Activated naive CD4-positive, alpha-beta T cell treated with anti-CD3 and anti-CD28 coated beads, Interleukin-2, amount 50 U/mL, for 72 hours (primary cell): Measurements from ENCODE around the gene PFDN4. TPM values are rescaled to one million over a fixed set of nuclear protein-coding genes. Genes with fewer than 3 reads are reported as not detected.

Experiments
- ATAC-seq, 2 donors: fragments of 150-1000 bp; cut with Tn5 transposase; 2 replicates each; pipeline ENCODE4 v1.10.0; 2021; ENCODE audit warnings: mild to moderate bottlenecking in 2 of 2, moderate library complexity in 2 of 2
- DNase-seq, 2 donors: peaks; one replicate each; pipeline ENCODE4 v3.0.0; 2021 to 2022; ENCODE audit warnings: low spot score in 2 of 2
- H3K27ac Mint-ChIP-seq, 2 donors: one replicate each; pipeline ENCODE4 v1.8.0; 2022; ENCODE audit warnings: mild to moderate bottlenecking in 2 of 2, mixed read lengths in 2 of 2
- H3K36me3 Mint-ChIP-seq, 2 donors: one replicate each; pipeline ENCODE4 v1.8.0; 2022; ENCODE audit warnings: mixed read lengths in 2 of 2
- H3K9me3 Mint-ChIP-seq, 2 donors: one replicate each; pipeline ENCODE4 v1.8.0; 2022; ENCODE audit warnings: mixed read lengths in 2 of 2
- total RNA-seq, 2 donors: library from RNA; stranded (reverse); gene quantifications; one replicate each; pipeline ENCODE4 v1.2.3, GENCODE V29; 2022

Gene PFDN4
- total RNA-seq, 2 donors from 2014 or later: 52.0 to 62.1 TPM

GRCh38 chr20:54194724-54195438 is 13.0 kb upstream of the PFDN4 start:
- ATAC-seq: peak in 1 of 2 donors; percentile 43
- Mint-ChIP-seq H3K27ac (no peak overlapping the region), H3K36me3 (no peaks in the 10 kb centered on the region), H3K9me3 (no peaks in the 10 kb centered on the region)
- no peak for DNase-seq

DNA sequence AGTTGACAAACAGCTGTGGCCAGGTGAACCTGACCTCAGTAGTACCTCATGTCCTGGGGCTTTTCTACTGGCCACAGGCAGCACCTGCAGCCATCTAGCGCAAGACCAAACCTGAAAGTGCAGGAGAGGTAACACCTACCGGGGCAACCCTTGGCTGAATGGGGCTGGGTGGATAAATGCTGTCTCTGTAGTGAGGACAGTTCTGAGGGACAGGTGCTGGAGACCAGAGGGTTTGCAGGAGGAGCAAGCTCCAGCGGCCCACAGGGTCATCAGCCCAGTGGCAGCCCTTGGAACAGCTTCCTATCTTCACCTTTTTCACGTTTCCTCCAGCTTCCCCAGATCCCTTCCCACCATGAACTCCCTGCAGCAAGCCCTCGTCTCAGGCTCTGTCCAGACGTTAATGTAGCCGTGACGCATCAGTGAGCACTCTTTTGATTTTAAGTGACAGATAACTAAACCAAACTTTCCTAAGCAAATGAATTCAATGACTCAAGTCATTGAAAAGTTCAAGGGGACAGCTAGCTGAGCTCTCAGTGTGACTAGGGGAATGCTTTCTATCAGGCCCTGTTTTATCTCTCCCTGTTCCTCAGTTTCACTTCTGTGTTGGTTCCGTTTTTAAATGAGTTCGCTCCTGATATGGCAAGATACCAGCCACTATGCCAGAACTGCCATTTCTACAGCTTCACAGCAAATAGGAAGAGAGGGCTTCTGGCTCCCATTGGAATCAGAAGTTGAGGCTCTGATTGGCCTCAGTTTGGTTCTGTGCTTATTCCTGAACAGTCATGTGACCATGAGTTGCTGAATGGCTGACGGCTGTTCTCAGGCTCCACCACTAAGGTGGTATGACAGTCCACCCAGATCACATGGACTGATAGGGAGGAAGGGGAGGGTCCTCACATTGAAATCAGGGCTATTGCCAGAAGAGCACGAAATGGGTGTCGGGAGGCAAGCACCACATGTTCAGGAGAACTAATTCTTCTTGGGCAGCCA is 12.1 kb upstream of the PFDN4 start:
- ATAC-seq (no peak), DNase-seq (no peak)
- no peaks in the 10 kb centered on the region for H3K36me3 Mint-ChIP-seq
- no peak overlapping the region for H3K27ac Mint-ChIP-seq
- H3K9me3 Mint-ChIP-seq: no peaks in the 10 kb centered on the region

DNA sequence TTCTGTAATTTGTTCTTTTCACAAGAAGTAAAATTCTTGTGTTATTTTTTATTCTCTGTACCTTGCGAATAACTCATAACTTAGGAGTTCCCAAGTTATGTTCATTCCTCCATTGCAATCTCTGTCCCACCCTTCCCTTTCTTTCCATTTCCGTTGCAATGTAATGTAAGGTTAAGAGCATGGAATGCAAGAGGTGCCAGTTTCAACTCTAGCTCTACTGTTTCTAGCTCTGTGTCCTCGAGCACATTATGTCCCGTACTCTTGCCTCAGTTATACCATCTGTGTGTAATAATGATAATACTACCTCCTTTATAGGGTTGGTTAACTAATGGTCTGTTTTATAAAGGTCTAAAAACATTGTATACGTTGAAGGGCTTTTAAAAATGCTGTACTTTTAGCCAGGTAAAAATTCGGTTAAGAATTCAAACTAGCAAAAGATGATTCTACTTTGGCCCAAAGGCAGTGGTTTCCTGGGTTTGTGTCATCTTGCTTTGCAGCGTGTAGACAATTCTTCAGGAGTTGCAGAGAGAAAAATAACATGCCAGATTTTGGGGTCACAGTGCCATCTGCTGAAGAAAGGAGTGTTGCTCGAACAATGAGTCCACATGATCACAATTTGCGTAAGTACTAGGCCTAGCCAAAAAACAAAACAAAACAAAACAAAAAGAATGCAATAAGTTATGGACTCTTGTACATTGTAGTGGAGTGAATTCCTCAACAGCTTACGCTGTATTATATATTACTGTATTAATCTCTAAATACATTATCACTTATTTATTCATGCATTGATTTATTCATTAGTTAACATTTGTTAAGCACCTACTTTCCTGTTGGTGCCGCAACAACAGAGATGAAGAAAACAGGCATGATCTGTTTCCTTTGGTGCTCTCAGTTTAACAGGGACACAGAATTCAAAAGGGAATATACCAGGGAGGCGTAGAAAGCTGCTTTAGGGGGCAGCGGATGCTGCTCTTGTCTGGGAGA is 10.0 kb upstream of the PFDN4 start:
- ATAC-seq (no peak), DNase-seq (no peak)
- H3K36me3 Mint-ChIP-seq: no peaks in the 10 kb centered on the region
- H3K9me3 Mint-ChIP-seq: no peaks in the 10 kb centered on the region
- H3K27ac Mint-ChIP-seq: no peak overlapping the region

- DNase-seq (no peak), ATAC-seq (no peak)
- Mint-ChIP-seq H3K9me3 (no peaks in the 10 kb centered on the region), H3K36me3 (no peaks in the 10 kb centered on the region), H3K27ac (no peak overlapping the region)
Measured at GRCh38 chr20:54199283-54199682, 8.6 kb upstream of the PFDN4 start.

GRCh38 chr20:54199721-54200176 is 8.1 kb upstream of the PFDN4 start:
- H3K36me3 Mint-ChIP-seq: no peaks in the 10 kb centered on the region
- H3K9me3 Mint-ChIP-seq: no peaks in the 10 kb centered on the region
- no peak overlapping the region for H3K27ac Mint-ChIP-seq
- DNase-seq: peak in 1 of 2 donors; percentile 74
- peak; percentile 46 to 60 for ATAC-seq

- DNase-seq (no peak), ATAC-seq (no peak)
- no peaks in the 10 kb centered on the region for H3K9me3 Mint-ChIP-seq
- no peak overlapping the region for H3K27ac Mint-ChIP-seq
- H3K36me3 Mint-ChIP-seq: no peaks in the 10 kb centered on the region
Measured at GRCh38 chr20:54200487-54201267, 7.2 kb upstream of the PFDN4 start.

DNA sequence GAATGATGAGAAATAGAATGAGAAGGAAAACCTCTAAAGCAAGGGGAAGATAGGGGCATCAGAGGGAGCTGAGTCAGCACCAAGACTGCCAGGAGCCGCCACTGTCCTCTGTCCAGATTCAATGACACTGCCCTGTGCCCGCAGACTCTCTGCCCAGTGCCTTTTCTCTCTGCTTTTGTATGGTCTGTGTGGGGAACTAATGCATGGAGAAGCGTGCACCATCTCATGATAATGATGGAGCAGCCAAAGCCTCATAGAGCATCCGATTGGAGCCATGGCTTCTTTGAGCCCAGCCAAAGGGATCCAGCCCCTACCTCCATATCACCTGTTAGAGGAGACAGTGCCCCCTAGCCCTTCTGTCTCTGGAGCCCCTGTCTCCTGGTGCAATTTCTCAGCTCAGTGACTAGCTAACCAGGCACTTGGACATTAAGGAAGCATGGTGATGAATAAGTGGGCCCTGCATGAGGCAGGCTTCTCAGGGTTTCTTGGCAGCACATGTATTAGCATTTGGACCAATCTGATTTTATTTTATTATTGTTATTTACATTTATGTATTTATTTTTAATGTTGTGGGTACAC is 6.5 kb upstream of the PFDN4 start:
- H3K9me3 Mint-ChIP-seq: no peaks in the 10 kb centered on the region
- ATAC-seq (no peak), DNase-seq (no peak)
- no peaks in the 10 kb centered on the region for H3K36me3 Mint-ChIP-seq
- H3K27ac Mint-ChIP-seq: no peak overlapping the region

DNA sequence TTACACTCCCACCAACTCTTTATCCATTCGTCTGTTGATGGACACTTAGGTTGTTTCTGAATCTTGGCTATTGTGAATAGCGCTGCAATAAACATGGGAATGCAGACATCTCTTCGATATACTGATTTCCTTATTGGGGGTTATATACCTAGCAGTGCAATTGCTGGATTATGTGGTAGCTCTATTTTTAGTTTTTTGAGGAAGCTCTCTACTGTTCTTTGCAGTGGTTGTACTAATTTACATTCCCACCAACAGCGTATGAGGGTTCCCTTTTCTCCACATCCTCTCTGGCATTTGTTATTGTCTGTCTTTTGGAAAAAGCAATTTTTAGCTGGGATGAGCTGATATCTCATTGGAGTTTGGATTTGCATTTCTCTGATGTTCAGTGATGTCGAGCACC is 4.6 kb upstream of the PFDN4 start:
- ATAC-seq (no peak), DNase-seq (no peak)
- Mint-ChIP-seq H3K9me3 (no peaks in the 10 kb centered on the region), H3K36me3 (no peaks in the 10 kb centered on the region), H3K27ac (no peak overlapping the region)

DNA sequence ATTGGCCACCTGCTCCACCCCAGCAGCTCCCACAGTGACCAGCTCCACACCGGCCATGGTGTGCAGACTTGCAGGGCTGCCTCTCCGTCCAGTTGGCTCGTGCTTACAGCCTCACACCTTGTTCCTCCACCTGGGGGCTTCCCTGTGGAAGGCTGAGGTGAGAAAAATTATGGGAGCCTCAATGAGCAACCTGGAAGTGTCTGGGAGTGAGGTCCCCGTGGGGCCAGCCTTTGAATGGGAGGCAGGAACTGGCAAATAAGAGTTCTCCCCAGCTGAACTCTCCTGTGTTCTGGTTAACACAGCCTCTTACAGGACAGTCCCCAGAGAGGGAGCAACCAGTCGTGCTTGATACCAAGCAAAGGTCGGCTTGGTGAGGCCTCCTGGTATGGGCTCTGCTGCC is 3.8 kb upstream of the PFDN4 start:
- H3K27ac Mint-ChIP-seq: no peak overlapping the region
- H3K36me3 Mint-ChIP-seq: peaks cover 0 to 6% of the 10 kb centered on the region in 2 donors
- DNase-seq: no peak
- no peaks in the 10 kb centered on the region for H3K9me3 Mint-ChIP-seq
- no peak for ATAC-seq

- Mint-ChIP-seq H3K27ac (no peak overlapping the region), H3K36me3 (peaks cover 2 to 6% of the 10 kb centered on the region in 2 donors)
Measured at GRCh38 chr20:54204481-54204880, 3.4 kb upstream of the PFDN4 start.

DNA sequence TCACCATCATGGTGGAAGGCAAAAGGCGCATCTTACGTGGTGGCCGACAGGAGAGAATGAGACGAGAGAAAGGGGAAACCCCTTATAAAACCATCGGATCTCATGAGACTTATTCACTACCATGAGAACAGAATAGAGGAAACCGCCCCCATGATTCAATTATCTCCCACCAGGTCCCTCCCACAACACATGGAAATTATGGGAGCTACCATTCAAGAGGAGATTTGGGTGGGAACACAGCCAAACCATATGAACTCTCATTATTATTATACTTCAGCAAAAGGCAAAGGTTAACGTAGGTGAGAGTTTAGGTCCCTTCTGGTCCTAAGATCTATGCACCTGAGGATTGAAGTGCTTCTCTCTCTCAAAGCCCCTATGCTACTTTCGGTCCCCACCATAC is 2.4 kb upstream of the PFDN4 start:
- no peaks in the 10 kb centered on the region for H3K9me3 Mint-ChIP-seq
- DNase-seq: no peak

More at GRCh38 chr20:54204481-54204880, 3.4 kb upstream of the PFDN4 start:
- no peaks in the 10 kb centered on the region for H3K9me3 Mint-ChIP-seq
- DNase-seq: no peak
- no peak for ATAC-seq

GRCh38 chr20:54207053-54207742 is 689 bp upstream of the PFDN4 start:
- ATAC-seq: no peak
- Mint-ChIP-seq H3K27ac (peak overlapping the region; percentile 96 to 100), H3K9me3 (no peaks in the 10 kb centered on the region), H3K36me3 (peaks cover 6 to 20% of the 10 kb centered on the region in 2 donors)
- no peak for DNase-seq

More for the DNA sequence above, 2.4 kb upstream of the PFDN4 start:
- Mint-ChIP-seq H3K36me3 (peaks cover 6 to 15% of the 10 kb centered on the region in 2 donors), H3K27ac (peak overlapping the region in 1 of 2 donors; percentile 40)
- ATAC-seq: peak in 1 of 2 donors; percentile 11

- DNase-seq: no peak
Measured at GRCh38 chr20:54208548-54209176, 775 bp downstream of the PFDN4 start.

GRCh38 chr20:54209216-54209813 is 1.4 kb downstream of the PFDN4 start:
- DNase-seq (no peak), ATAC-seq (peak in 1 of 2 donors; percentile 19)
- Mint-ChIP-seq H3K36me3 (peaks cover 6 to 26% of the 10 kb centered on the region in 2 donors), H3K27ac (peak overlapping the region; percentile 92 to 96), H3K9me3 (no peaks in the 10 kb centered on the region)

More at GRCh38 chr20:54208548-54209176, 775 bp downstream of the PFDN4 start:
- ATAC-seq: peak; percentile 8 to 12
- peaks cover 6 to 26% of the 10 kb centered on the region in 2 donors for H3K36me3 Mint-ChIP-seq
- H3K9me3 Mint-ChIP-seq: no peaks in the 10 kb centered on the region
- H3K27ac Mint-ChIP-seq: peak overlapping the region; percentile 92 to 96
